T-helper 22 cell (primary cell): ENCODE measurements around the gene CLPX.
"Not testable (repeated sequence)": the region's sequence is repeated elsewhere in the genome, so short reads cannot be mapped to it uniquely, and the experiment has no call there.

Experiments
- DNase-seq: peaks from one replicate; pipeline ENCODE4 v3.0.0-alpha.2; 2020; ENCODE audit warnings: low read depth

CLPX gene

DNA sequence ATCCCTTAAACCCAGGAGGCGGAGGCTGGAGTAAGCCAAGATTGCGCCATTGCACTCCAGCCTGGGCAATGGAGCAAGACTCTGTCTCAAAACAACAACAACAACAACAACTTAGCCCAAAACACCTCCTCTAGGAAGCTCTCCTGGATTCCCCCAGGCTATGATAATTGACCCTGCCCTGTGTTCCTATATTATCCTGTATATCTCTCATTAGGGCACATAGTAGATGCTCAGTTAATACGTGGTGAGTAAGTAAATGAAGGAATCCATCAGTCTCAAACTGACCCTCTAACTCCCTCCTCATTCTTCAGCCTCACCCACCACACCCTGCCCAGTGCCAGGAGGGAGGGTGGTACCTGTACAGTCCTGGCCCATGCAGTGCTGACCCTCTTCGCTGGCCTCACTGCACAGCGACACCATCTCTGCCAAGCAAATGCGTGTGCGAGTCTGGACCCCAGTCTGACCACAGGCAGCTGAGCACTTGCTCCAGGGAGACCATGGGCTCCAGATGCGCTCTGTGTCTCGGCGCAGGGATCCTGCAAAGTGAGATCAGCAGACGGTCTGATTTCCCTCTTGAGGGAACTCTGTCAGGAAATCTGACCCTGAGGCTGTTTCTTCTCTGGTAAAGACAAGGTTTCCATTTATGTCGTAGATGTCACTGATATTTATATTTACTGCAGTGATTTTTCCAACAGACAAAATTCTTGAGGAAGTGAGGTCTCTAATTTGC lies 20.0 kb upstream of the CLPX start:
- DNase-seq, result no peak

DNA sequence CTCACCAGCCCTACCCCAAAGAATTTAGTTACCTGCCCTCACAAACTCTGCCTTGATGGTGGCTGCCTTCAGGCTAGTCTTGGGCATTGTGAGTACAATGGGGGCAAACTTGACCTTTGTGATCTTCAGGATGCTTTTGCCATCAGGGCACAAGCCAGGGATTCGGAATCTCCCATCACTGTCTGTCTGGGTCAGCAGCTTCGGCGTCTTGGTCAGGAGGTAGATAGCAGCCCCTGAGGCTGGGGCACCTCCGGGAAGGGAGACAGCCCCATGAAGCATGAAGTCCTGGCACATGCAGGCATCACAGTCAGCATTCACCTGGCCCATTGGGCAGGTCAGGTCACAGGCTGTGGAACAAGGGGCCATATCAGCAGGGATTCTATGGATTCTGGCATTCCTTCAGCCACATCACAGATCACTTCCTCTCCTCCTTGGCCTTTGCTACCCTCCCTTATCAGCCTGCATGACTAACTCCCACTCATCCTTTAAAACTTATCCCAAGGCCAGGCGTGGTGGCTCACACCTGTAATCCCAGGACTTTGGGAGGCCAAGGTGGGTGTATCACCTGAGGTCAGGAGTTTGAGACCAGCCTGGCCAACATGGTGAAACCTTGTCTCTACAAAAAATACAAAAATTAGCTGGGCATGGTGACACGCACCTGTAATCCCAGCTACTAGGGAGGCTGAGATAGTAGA lies 19.2 kb upstream of the CLPX start:
- no peak for DNase-seq

DNA sequence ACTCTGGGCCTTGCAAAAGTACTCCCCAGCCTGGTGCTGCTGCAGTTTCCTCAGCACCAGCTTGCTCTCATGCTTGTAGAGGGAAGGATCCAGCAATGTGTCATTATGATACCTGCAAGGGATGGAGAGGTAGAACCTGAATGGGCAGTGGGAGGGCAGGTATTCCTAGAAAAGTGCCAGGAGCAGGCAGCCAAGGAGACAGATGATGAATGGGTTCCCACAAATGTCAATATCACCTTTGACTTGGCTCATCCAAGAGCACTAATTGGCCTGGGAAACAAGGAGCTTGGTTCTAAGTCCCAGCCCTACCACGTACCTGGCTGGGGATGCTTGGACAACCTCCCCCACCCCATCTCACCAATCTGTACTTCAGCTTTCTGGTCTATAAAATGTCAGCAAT lies 16.8 kb upstream of the CLPX start:
- no peak for DNase-seq

DNA sequence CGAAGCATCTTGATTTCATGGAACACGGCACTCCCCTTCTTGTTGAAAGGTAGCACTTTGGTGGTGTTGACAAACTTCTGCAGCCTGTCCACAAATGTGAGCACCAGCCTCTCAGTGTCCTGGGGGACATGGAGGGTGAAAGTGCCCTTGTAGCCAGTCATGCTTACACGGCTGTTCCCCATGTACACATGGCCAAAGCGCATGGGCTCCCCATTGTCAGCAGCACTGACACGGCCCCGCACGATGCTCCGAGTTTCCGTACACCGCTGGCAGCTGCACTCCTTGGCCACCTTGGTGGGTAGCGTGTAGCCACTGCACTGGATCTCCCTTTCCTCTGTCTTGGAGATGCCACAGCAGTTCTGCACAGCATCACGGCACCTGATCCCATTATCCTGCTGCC lies 13.4 kb upstream of the CLPX start:
- no peak for DNase-seq

DNA sequence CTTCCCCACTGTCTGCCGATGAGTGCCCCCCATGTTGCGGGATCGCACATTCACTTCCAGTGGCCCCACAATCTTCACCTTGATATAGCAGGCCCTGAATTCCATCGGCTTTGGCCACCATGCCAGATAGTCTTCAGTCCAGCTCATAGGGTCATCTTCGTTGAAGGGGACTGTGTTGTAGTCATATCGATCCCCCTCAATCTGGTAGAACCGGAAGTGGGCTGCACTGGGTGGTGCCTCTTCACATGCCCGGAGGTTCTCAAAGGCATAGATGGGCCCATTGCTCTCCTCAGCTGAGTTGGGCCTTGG lies 12.1 kb upstream of the CLPX start:
- no peak for DNase-seq

DNA sequence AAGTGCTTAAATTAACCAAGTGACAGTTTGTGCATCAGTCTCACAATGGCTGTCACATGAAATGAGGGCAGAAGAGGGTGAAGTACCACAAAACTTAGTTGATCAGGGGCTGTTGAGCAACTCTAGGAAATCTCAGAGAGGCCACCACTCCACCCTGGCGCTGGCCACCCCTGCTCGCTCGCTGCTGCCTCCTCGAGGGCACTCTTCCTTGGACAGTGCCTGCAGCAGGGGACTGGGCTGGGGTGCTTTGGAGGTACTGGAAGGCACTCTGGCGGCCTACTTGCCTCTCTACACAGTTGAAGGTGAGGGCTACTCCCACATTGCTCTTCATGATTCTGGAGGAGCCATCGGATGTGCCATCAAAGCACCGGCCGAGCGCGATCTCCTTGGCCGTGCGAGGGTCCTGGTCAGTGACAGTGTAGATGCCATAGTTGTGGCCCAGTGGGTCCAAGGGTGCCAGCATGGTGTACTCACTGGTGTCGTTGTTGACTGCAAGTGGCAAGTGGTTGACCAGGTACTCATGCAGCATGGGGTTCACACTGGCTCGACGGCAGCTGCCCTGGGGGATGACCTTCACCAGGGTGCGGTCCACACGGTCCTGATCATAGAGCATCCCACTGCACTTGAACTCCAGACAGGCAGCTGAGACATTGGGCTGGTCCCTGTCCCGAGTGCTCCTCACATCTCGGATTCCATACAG lies 11.6 kb upstream of the CLPX start:
- no peak for DNase-seq

DNA sequence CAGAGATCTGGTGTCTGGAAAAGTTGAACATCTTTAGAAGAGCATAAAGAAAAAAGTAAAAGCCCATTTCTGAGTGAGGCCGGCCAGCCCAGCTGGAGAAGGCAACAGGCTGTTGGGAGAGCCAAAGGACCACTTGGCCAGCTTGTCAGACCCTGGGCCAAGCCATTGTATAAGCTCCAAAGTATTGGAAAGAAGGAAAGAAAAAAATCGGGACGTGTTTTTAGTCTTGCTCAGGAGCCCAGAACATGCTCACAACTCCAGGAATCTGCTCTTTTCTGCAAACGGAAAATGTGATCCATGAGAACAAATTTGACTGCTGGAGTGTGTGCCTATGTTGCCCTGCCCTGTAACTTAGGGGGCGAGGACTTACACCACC lies 10.4 kb upstream of the CLPX start:
- no peak for DNase-seq

DNA sequence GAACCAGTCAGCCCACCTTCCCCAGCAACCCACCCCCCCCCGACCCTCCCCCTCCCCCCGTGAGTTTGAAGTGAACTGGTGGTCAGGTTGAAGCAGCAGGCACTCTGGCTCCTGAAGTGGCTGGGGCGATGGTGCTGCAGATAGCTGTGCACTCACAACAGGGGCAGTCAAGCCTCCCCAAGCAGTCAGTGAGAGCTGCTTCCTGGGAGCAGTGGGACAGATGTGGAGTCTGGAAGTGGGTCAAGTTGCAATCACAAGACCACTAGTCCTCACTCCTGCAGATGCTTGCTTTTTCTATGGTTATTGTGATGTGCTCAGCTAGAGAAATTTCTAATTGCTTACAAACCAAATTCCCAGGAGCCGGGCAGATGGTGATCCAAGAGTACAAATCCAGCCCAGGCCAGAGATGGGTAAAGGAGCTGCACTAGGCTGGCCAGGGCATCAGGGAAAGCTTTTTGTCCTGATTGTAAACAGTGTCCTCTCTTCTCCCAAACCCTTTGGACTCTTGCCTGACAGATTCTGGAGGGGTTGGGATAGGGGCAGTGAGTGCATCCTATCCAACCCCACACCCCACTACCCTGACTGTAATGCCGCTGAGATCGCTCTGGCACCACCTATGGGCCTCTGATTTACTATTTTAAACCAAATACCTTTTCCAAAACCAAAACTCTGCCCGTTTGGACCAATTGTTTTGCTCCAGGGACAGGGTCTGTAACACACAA lies 9.8 kb upstream of the CLPX start:
- no peak for DNase-seq

DNA sequence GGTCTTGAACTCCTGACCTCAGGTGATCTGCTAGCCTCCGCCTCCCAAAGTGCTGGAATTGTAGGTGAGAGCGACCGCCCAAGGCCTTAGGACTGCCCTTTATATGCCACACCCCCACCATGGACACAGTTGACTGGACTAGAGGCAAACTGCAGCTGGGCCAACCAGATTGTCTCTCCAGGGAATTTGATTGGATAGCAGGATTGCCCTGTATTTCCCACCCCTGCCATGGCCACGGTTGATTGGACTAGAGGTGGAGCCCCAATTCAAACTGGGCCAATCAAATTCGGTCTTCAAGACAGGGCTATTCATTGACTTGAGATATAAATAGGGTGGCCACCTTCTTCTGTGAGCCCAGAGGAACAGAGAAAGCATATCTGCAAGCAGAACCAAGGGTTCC lies 6.9 kb upstream of the CLPX start:
- no peak for DNase-seq

DNA sequence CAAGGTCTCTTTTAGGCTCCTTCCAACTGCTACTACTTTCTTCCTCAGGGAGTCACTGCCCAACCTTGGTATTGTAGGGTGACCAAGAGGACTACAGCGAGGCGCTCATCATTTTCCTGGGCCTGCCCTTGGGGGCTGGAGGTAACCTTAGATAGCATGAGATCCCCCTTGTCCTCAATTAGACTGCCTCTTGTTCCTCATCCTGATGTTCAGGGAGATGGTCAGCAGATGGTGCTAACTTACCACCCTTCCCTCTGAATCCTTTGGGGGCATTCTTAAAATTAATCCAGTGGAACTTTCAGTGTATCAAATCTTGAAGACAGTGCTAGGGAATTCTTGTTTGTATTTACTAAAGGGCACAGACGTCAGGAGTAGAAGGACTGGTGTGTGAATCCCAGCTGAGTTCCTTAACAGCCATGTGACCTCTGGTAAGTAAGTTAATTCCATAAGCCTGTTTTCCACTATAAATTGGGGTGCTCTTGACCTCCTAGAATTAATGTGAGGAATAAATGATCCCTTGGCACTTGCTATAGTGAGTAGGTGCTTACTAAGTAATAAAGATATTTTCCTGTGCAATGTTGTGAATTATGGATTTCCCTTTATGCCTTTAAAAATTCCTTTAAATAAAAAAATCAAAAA lies 4.1 kb upstream of the CLPX start:
- no peak for DNase-seq

DNA sequence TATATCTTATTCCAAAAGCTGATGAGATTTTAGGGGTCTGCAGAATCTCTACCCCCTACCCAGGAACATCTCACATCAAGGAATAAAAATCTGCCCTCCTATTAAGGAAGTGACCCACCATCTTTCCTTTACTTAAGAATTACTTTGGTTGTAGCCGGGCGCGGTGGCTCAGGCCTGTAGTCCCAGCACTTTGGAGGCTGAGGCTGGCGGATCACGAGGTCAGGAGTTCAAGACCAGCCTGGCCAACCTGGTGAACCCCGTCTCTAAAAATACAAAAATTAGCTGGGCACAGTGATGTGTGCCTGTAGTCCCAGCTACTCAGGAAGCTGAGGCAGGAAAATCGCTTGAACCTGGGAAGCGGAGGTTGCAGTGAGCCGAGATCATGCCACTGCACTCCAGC lies 3.3 kb upstream of the CLPX start:
- DNase-seq, result not testable (repeated sequence)

DNA sequence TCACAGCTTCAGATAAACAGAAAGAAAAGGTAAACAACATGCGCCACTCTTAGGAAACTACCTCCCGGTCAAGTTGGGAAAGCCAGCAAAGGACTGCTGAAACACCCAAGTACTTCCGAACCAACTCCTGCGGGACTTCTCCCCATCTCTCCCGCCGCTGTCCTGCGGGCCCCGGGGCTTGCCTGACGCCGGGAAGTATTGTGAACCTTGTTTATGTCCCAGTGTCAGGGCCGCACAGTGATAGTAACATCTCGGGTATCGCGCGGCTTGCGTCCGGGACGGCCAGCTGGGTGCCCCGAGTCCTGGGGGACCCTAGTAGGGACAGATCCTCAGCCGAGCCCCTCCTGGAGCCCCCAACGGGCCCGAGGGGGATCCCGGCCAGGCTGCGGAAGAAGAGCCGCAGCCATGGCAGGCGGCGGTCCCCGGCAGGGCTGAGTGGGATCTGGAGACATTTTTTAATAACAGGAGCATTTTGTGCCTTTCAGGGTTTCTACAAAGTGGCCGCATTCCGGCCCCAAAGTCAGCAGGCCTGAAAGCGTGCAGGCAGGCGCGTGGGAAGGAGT lies 756 bp downstream of the CLPX start:
- no peak for DNase-seq

DNA sequence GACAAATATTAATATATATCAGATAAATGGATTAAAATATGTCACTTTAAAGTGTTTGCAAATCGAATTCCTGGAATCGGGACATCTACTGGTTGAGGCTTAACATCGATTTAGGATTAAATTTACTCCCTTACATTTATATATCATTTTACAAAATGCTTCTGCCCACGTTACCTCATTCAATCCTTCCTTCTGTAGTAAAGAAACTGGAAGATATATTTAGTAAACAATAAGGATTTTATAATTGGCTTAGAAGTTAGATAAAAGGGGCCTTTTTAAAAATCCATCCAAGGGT lies 1.3 kb downstream of the CLPX start:
- DNase-seq, result no peak

DNA sequence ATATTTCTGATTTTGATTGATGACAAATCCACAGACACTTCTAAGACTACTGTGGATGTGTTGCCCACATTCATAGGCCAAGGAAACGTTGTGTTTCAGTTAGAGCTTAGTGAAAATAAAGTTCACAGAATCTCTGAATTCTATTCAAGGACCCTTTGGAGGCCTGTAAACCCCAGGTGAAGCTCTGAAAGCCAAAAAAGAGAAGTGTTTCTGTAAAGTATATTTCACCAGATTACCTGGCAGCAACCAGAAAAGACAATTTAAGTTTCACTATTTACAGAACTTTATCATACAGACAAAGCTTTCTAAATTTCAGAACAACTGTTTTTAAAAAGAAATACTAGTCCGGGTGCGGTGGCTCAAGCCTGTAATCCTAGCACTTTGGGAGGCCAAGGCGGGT lies 2.6 kb downstream of the CLPX start:
- DNase-seq, result no peak

DNA sequence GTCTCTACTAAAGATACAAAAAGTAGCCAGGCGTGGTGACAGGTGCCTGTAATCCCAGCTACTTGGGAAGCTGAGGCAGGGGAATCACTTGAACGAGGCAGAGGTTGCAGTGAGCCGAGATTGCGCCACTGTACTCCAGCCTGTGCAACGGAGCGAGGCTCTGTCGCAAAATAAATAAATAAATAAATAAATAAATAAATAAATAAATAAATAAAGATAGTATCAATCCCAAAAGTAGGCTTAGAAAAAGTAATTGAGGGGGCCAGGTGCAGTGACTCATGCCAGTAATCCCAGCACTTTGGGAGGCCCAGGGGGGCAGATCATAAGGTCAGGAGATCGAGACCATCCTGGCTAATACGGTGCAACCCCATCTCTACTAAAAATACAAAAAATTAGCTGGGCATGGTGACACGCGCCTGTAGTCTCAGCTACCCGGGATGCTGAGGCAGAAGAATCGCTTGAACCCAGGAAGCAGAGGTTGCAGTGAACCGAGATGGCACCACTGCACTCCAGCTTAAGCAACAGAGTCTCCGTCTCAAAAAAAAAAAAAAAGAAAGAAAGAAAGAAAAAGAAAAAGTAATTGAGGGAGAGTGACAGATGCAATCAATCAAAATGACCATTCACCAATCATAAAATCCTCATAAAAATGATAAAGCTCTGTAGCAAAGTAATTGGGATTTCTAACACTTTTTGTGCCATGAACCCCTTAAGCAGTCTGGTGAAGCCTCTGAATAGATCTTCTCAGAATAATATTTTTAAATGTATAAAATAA lies 3.4 kb downstream of the CLPX start:
- not testable (repeated sequence) for DNase-seq

DNA sequence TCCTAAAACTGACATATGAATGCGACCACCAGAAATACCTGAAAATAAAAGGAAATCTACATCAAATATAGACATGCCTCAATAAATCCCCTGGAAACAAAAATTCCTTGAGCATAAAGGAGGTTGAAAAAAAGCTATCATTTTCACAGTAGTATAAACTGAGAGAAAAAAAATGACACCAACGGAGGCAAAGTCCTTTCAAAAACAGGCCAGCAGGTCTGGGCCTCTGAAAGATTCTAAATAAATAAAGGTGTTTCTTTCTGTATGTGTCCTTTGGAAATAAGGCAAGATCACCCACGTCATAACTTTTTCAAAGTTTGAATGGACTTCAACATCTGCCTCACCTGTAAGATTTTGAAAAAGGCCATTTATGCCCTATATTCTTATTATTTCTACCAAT lies 5.0 kb downstream of the CLPX start:
- DNase-seq, result no peak

DNA sequence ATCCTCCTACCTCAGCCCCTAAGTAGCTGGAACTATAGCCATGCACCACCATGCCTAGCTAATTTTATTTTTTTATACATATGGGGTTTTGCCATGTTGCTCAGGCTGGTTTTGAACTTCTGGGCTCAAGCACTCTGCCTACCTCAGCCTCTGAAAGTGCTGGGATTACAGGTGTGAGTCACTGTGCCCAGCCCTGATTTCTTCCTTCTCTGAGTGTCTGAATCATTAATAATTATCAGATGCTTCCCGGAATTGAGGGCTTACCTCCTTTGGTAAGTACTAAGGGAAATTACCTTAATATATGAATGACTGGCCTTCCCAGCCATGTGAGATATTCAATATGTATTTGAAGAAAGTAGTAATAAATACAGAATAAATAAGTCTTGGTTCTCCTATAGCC lies 7.2 kb downstream of the CLPX start:
- no peak for DNase-seq

DNA sequence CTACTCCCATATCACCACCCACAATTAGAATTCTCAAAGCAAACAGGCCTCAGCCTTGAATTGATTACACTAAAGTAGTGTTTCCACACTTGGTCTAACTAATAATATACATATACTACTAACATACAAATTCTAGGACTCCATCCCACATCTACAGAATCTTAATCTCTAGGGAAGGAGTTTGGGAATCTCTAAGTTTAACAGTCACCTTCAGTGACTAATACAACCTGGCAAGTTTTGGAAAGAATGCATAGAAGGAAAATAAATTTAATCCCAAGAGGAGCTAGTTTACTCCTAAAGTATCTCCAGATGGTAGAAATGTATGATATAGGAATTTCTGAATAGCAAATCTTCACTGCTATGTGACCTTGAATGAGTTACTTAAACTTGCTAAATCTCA lies 9.1 kb downstream of the CLPX start:
- no peak for DNase-seq

DNA sequence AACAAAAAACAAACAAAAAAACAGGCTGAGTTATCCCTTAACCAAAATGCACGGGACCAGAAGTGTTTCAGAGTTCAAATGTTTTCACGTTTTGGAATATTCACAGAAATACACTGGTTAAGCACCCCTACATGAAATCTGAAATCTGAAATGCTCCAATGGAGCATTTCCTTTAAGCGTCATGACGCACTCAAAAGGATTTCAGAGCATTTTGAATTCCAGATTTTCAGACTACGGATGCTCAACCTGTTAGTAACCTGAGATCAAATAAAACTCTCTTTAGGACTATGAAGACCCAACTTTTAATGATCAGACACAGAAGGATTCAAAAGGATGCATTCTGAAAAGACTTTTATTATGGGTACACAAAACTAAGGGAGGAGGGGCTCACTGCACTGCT lies 9.6 kb downstream of the CLPX start:
- no peak for DNase-seq

DNA sequence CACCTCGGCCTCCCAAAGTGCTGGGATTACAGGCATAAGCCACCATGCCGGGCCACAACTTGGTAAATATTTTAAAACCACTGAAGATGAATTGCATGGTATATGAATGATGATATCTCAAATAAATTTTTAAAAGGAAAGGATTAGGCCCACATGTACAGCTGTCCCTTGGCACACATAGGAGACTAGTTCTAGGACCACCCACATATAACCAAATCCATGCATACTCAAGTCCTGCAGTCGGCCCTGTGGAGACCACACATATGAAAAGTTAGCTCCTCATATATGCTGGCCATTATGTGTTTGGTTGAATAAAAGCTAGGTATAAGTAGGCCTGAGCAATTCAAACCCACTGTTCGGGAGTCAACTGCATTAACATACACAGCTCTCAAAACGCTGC lies 10.6 kb downstream of the CLPX start:
- DNase-seq, result no peak

DNA sequence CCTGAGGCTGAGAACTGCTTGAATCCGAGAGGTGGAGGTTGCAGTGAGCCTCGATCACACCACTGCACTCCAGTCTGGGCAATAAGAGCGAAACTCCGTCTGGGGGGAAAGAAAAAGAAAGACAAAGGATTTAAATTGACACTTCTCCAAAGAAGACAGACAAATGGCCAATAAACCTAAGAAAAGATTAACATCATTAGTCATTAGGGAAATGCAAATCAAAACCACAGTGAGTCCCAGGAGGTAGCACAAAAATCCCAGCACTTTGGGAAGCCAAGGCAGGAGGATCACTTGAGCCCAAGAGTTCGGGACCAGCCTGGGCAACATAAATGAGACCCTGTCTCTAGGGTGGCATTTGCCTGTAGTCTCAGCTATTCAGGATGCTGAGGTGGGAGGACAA lies 12.6 kb downstream of the CLPX start:
- DNase-seq, result no peak

DNA sequence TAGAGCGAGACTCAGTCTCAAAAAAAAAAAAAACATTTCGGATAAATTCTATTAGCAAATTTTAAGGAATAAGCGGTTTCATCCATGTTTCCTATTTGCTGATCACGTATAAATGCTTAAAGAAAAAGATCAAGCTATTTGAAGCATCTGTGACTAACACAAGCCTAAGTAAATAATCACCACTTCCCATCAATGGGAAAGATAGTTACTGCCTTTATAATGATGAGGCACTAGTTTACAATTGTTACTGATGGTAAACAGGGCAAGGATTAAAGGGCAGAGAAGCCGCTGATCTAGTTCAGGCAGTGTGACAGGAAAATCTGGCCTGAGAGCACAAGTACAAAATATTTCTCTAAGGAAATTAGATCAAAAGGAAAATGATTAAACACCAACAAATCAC lies 13.7 kb downstream of the CLPX start:
- DNase-seq, result no peak
